B cell (primary cell): ENCODE data around the gene PUM1.

Experiments used
- EZH2 ChIP-seq: IDR thresholded peaks from 2 replicates; pipeline ENCODE4 v1.6.1; 2012; ENCODE audit warnings: borderline replicate concordance, low read depth, mild to moderate bottlenecking, moderate library complexity, low read length; ENCODE audit not compliant: insufficient read depth, poor library complexity, severe bottlenecking
- TF ChIP-seq, protein P1 (sequence below): fragments of 200-600 bp; IDR thresholded peaks from one replicate; pipeline ENCODE4 v1.8.0; 2022; ENCODE audit warnings: antibody characterized with exemption, mild to moderate bottlenecking

DNA sequence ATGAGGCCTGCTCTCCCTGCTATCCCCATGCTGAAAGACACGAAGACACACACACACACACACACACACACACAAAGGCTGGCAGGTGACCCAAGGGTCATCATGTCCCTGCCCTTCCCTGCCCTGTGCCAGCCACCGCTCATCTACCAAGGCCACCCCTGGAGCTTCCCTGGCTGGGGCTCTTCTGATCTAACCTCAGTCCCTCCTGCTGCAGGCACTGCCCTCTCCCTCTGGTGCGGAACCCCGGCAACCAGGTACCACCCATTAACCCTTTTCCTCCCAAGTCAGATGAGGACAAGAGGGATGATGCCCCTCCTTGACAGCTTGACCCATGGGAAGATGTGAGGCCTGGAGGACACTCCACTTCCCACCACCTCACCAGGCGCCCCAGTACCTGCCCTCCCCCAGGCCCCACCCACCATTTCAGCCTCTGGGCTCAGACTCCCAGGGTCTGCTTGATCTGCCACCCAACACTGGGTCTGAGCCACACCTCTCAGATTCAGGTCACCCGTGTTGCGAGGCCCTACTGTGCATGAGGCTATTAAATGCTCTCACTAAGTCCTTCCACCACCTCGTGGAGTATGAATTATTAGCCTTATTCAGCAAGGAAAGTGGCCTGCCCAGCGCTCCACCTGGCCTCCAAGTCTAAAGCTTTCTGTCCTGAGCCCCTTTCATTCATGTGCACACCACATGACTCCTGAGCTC, 159.4 kb downstream of the PUM1 start:
- TF ChIP-seq EZH2, result no peak
- TF ChIP-seq, protein P1, sequence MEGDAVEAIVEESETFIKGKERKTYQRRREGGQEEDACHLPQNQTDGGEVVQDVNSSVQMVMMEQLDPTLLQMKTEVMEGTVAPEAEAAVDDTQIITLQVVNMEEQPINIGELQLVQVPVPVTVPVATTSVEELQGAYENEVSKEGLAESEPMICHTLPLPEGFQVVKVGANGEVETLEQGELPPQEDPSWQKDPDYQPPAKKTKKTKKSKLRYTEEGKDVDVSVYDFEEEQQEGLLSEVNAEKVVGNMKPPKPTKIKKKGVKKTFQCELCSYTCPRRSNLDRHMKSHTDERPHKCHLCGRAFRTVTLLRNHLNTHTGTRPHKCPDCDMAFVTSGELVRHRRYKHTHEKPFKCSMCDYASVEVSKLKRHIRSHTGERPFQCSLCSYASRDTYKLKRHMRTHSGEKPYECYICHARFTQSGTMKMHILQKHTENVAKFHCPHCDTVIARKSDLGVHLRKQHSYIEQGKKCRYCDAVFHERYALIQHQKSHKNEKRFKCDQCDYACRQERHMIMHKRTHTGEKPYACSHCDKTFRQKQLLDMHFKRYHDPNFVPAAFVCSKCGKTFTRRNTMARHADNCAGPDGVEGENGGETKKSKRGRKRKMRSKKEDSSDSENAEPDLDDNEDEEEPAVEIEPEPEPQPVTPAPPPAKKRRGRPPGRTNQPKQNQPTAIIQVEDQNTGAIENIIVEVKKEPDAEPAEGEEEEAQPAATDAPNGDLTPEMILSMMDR, result no peak
